ENCODE data around the gene XRCC2. TPM values are rescaled to one million over a fixed set of nuclear protein-coding genes. Genes with fewer than 3 reads are reported as not detected.

Gene XRCC2
- total RNA-seq, 1 experiment from 2014 or later = 28.5 TPM

- no peaks in the 10 kb centered on the region for H3K27me3 ChIP-seq (replicated peaks; ENCODE audit: insufficient read depth, low read depth, low read length, poor library complexity)
- BruUV-seq (replicated peaks) = no TSS peak
- CTCF ChIA-PET = no interaction called here
- peaks cover 13% of the 10 kb centered on the region for H3K4me1 ChIP-seq (ENCODE audit: insufficient read depth, low read length, poor library complexity, severe bottlenecking)
- no peak for DNase-seq (ENCODE audit: low spot score)
- no peaks in the 10 kb centered on the region for H3K9me3 ChIP-seq (ENCODE audit: low read depth, low read length, poor library complexity, severe bottlenecking)
- intact Hi-C loops (cut with micrococcal nuclease; ENCODE audit: unreplicated experiment) = no loop called here
- no peak overlapping the region for H3K27ac ChIP-seq (ENCODE audit: low read depth, low read length, poor library complexity, severe bottlenecking)
- POLR2A ChIA-PET (ENCODE audit: low non-redundant PET) = interaction anchor here (0.6 kb wide), 1 partner anchor 736 kb away, joined by 4 read pairs; no protein-coding TSS in a partner anchor
- no peaks in the 10 kb centered on the region for H3K36me3 ChIP-seq (ENCODE audit: insufficient read depth, low read length, poor library complexity, severe bottlenecking)
- no peak for TF ChIP-seq EZH2 (IDR thresholded peaks at IDR 0.05; ENCODE audit: borderline replicate concordance, low read depth, low read length, poor library complexity, severe bottlenecking)
- TF ChIP-seq CTCF (conservative IDR thresholded peaks at IDR 0.05; ENCODE audit: low read depth, low read length) = no peak
- no peak overlapping the region for H3K4me3 ChIP-seq (ENCODE audit: low read depth, low read length, poor library complexity, severe bottlenecking)
Observed at GRCh38 chr7:152618427-152618826, 57.5 kb downstream of the XRCC2 start.

- intact Hi-C loops (cut with micrococcal nuclease; ENCODE audit: unreplicated experiment) = no loop called here
- no peak for TF ChIP-seq CTCF (conservative IDR thresholded peaks at IDR 0.05; ENCODE audit: low read depth, low read length)
- TF ChIP-seq EZH2 (IDR thresholded peaks at IDR 0.05; ENCODE audit: borderline replicate concordance, low read depth, low read length, poor library complexity, severe bottlenecking) = no peak
- DNase-seq (ENCODE audit: low spot score) = no peak
- no TSS peak for BruUV-seq (replicated peaks)
- CTCF ChIA-PET = no interaction called here
- Histone ChIP-seq H3K9me3 (ENCODE audit: low read depth, low read length, poor library complexity, severe bottlenecking) (no peaks in the 10 kb centered on the region), H3K4me3 (ENCODE audit: low read depth, low read length, poor library complexity, severe bottlenecking) (no peak overlapping the region), H3K4me1 (ENCODE audit: insufficient read depth, low read length, poor library complexity, severe bottlenecking) (peaks cover 13% of the 10 kb centered on the region), H3K27ac (ENCODE audit: low read depth, low read length, poor library complexity, severe bottlenecking) (no peak overlapping the region), H3K27me3 (replicated peaks; ENCODE audit: insufficient read depth, low read depth, low read length, poor library complexity) (no peaks in the 10 kb centered on the region), H3K36me3 (ENCODE audit: insufficient read depth, low read length, poor library complexity, severe bottlenecking) (no peaks in the 10 kb centered on the region)
- POLR2A ChIA-PET (ENCODE audit: low non-redundant PET) = no interaction called here
Observed at GRCh38 chr7:152617056-152617455, 58.9 kb downstream of the XRCC2 start.

GRCh38 chr7:152615031-152615741 is 60.8 kb downstream of the XRCC2 start:
- H3K27me3 ChIP-seq (replicated peaks; ENCODE audit: insufficient read depth, low read depth, low read length, poor library complexity) = no peaks in the 10 kb centered on the region
- no peak for TF ChIP-seq CTCF (conservative IDR thresholded peaks at IDR 0.05; ENCODE audit: low read depth, low read length)
- TF ChIP-seq EZH2 (IDR thresholded peaks at IDR 0.05; ENCODE audit: borderline replicate concordance, low read depth, low read length, poor library complexity, severe bottlenecking) = no peak
- intact Hi-C loops (cut with micrococcal nuclease; ENCODE audit: unreplicated experiment) = no loop called here
- peak overlapping the region; percentile 13 for H3K27ac ChIP-seq (ENCODE audit: low read depth, low read length, poor library complexity, severe bottlenecking)
- CTCF ChIA-PET = no interaction called here
- DNase-seq (ENCODE audit: low spot score) = peak; percentile 64
- H3K4me3 ChIP-seq (ENCODE audit: low read depth, low read length, poor library complexity, severe bottlenecking) = peak overlapping the region; percentile 34
- H3K4me1 ChIP-seq (ENCODE audit: insufficient read depth, low read length, poor library complexity, severe bottlenecking) = peaks cover 13% of the 10 kb centered on the region
- H3K36me3 ChIP-seq (ENCODE audit: insufficient read depth, low read length, poor library complexity, severe bottlenecking) = no peaks in the 10 kb centered on the region
- H3K9me3 ChIP-seq (ENCODE audit: low read depth, low read length, poor library complexity, severe bottlenecking) = no peaks in the 10 kb centered on the region
- POLR2A ChIA-PET (ENCODE audit: low non-redundant PET) = no interaction called here
- BruUV-seq (replicated peaks) = no TSS peak
